Mesenchymal stem cell (in vitro differentiated cells and primary cell): Measurements from ENCODE around the gene REXO5.
A peak's percentile ranks its signal among the peaks of the same experiment; 100 is the strongest.
"Not testable (repeated sequence)": the region's sequence is repeated elsewhere in the genome, so short reads cannot be mapped to it uniquely, and the experiment has no call there.

Experiments used
- DNase-seq: peaks from one replicate; pipeline ENCODE4 v3.0.0-alpha.2; 2013
- H2AFZ ChIP-seq: one replicate; pipeline ENCODE4 v1.6.1; 2013; ENCODE audit warnings: low read depth, mild to moderate bottlenecking, control low read depth, inconsistent platforms, low read length, moderate library complexity
- H2AK5ac ChIP-seq: 2 replicates; pipeline ENCODE4 v1.6.1; 2013; ENCODE audit warnings: low read length, moderate library complexity, mild to moderate bottlenecking, inconsistent platforms; ENCODE audit not compliant: severe bottlenecking
- H2BK120ac ChIP-seq: one replicate; pipeline ENCODE4 v1.6.1; 2013; ENCODE audit warnings: low read depth, mild to moderate bottlenecking, inconsistent platforms, low read length, moderate library complexity
- H2BK12ac ChIP-seq, 2 experiments: one replicate each; pipeline ENCODE4 v1.6.1; 2013; ENCODE audit warnings: inconsistent platforms in 2 of 2, low read length in 2 of 2, mild to moderate bottlenecking in 2 of 2, moderate library complexity in 2 of 2, control low read depth in 1 of 2
- H2BK15ac ChIP-seq: one replicate; pipeline ENCODE4 v1.6.1; 2013; ENCODE audit warnings: mild to moderate bottlenecking, low read depth, inconsistent platforms; ENCODE audit not compliant: poor library complexity, severe bottlenecking
- H2BK5ac ChIP-seq: 2 replicates; pipeline ENCODE4 v1.6.1; 2013; ENCODE audit warnings: low read depth, mild to moderate bottlenecking, low read length, control low read depth, inconsistent platforms; ENCODE audit not compliant: poor library complexity, severe bottlenecking
- H3K14ac ChIP-seq, 2 experiments: one replicate each; pipeline ENCODE4 v1.6.1; 2013; ENCODE audit warnings: inconsistent platforms in 2 of 2, low read length in 2 of 2, control low read depth in 1 of 2, mild to moderate bottlenecking in 1 of 2, moderate library complexity in 1 of 2
- H3K18ac ChIP-seq, 2 experiments: one replicate each; pipeline ENCODE4 v1.6.1; 2013; ENCODE audit warnings: inconsistent platforms in 2 of 2, low read length in 2 of 2, control low read depth in 1 of 2, low read depth in 1 of 2, mild to moderate bottlenecking in 1 of 2
- H3K23ac ChIP-seq, 2 experiments: one replicate each; pipeline ENCODE4 v1.6.1; 2013; ENCODE audit warnings: inconsistent platforms in 2 of 2, low read length in 2 of 2, mild to moderate bottlenecking in 2 of 2, moderate library complexity in 2 of 2, control low read depth in 1 of 2
- H3K27ac ChIP-seq: 2 replicates; pipeline ENCODE4 v1.5.1; 2013; ENCODE audit warnings: mild to moderate bottlenecking, moderate library complexity, low read length, control low read depth, inconsistent platforms; ENCODE audit not compliant: poor library complexity, severe bottlenecking
- H3K27me3 ChIP-seq, 2 experiments: 2 replicates each; pipeline versions ENCODE4 v1.6.1 to v1.7.0; 2013; ENCODE audit warnings: low read length in 2 of 2, mild to moderate bottlenecking in 2 of 2, moderate library complexity in 2 of 2, control low read depth in 1 of 2, inconsistent platforms in 1 of 2; ENCODE audit not compliant: control insufficient read depth in 1 of 2, insufficient read depth in 1 of 2
- H3K36me3 ChIP-seq, 2 experiments: 2 replicates each; pipeline versions ENCODE4 v1.6.1 to v1.7.0; 2013; ENCODE audit warnings: low read length in 2 of 2, control low read depth in 1 of 2, inconsistent platforms in 1 of 2, low read depth in 1 of 2, mild to moderate bottlenecking in 1 of 2; ENCODE audit not compliant: insufficient read depth in 2 of 2, control insufficient read depth in 1 of 2
- H3K4ac ChIP-seq, 2 experiments: one replicate each; pipeline ENCODE4 v1.6.1; 2013; ENCODE audit warnings: inconsistent platforms in 2 of 2, low read length in 2 of 2, mild to moderate bottlenecking in 2 of 2, moderate library complexity in 2 of 2, control low read depth in 1 of 2, low read depth in 1 of 2
- H3K4me1 ChIP-seq: 2 replicates; pipeline ENCODE4 v1.6.1; 2013; ENCODE audit warnings: low read depth, low read length, control low read depth; ENCODE audit not compliant: control insufficient read depth, insufficient read depth
- H3K4me2 ChIP-seq: 2 replicates; pipeline ENCODE4 v1.6.1; 2013; ENCODE audit warnings: low read length, mild to moderate bottlenecking, inconsistent platforms; ENCODE audit not compliant: poor library complexity, severe bottlenecking
- H3K4me3 ChIP-seq, 2 experiments: 2 replicates each; pipeline versions ENCODE4 v1.5.1 to v1.7.0; 2013; ENCODE audit warnings: low read length in 2 of 2, mild to moderate bottlenecking in 2 of 2, control low read depth in 1 of 2, low read depth in 1 of 2; ENCODE audit not compliant: insufficient read depth in 1 of 2
- H3K79me1 ChIP-seq: replicated peaks from 2 replicates; pipeline ENCODE4 v1.6.1; 2013; ENCODE audit warnings: mild to moderate bottlenecking, control low read depth, low read length, inconsistent platforms; ENCODE audit not compliant: poor library complexity, severe bottlenecking
- H3K9ac ChIP-seq: 2 replicates; pipeline ENCODE4 v1.7.0; 2013; ENCODE audit warnings: mild to moderate bottlenecking, low read length, moderate library complexity
- H3K9me3 ChIP-seq: 2 replicates; pipeline ENCODE4 v1.7.0; 2013; ENCODE audit warnings: mild to moderate bottlenecking, low read length; ENCODE audit not compliant: control insufficient read depth
- H4K8ac ChIP-seq: one replicate; pipeline ENCODE4 v1.6.1; 2013; ENCODE audit warnings: inconsistent platforms, mild to moderate bottlenecking, low read length, moderate library complexity
- H4K91ac ChIP-seq: one replicate; pipeline ENCODE4 v1.6.1; 2013; ENCODE audit warnings: mild to moderate bottlenecking, low read length, inconsistent platforms
- WGBS: methylation state at CpG from one replicate; pipeline ENCODE4 v1.1.7; 2013; ENCODE audit warnings: mixed read lengths; 5-methylcytosine and 5-hydroxymethylcytosine counted together

REXO5 gene

DNA sequence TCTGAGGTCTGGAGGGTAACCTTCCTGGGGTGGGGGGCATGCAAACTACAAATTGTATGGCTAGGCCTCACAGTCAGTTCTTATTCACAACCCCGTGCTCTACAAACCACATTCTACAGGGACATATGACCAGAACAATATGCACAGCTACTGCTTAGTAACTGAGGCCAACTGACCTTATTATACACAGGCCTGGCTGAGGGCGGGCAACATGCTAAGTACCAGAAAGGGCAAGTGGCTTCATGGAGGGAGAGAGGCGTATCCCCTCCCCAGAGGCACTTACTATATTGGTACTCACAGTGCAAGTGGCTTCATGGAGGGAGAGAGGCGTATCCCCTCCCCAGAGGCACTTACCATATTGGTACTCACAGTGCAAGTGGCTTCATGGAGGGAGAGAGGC lies 54.7 kb downstream of the REXO5 start:
- H3K4me2 ChIP-seq, H4K8ac ChIP-seq, H3K9ac ChIP-seq, H3K4me3 ChIP-seq, DNase-seq, H3K4me1 ChIP-seq, H3K14ac ChIP-seq, H2BK12ac ChIP-seq, H3K27me3 ChIP-seq, H3K23ac ChIP-seq, H2BK15ac ChIP-seq, H3K4ac ChIP-seq, H3K27ac ChIP-seq, H4K91ac ChIP-seq, H2BK5ac ChIP-seq, H2AK5ac ChIP-seq, H2BK120ac ChIP-seq, H3K18ac ChIP-seq, H2AFZ ChIP-seq, H3K9me3 ChIP-seq: not testable (repeated sequence)
- WGBS: 100% methylated on average over 2 of the region's 4 CpGs
- Histone ChIP-seq H3K36me3 (peaks cover 26 to 62% of the 10 kb centered on the region in 2 experiments), H3K79me1 (peaks cover 32% of the 10 kb centered on the region)

- no peak overlapping the region for H2BK15ac ChIP-seq
- H3K4me3 ChIP-seq: no peak overlapping the region
- 98% methylated on average over 21 of the region's 21 CpGs for WGBS
- no peaks in the 10 kb centered on the region for H3K27me3 ChIP-seq
- H3K9ac ChIP-seq: no peak overlapping the region
- no peaks in the 10 kb centered on the region for H3K9me3 ChIP-seq
- H3K4me1 ChIP-seq: peaks cover 15% of the 10 kb centered on the region
- no peak overlapping the region for H3K18ac ChIP-seq
- no peak overlapping the region for H3K4ac ChIP-seq
- H3K14ac ChIP-seq: no peak overlapping the region
- H3K36me3 ChIP-seq: peaks cover 30 to 49% of the 10 kb centered on the region in 2 experiments
- H2BK120ac ChIP-seq: no peak overlapping the region
- H2BK5ac ChIP-seq: no peak overlapping the region
- H3K23ac ChIP-seq: peak overlapping the region in 1 of 2 experiments; percentile 23
- no peak overlapping the region for H2AFZ ChIP-seq
- H3K79me1 ChIP-seq: peaks cover 31% of the 10 kb centered on the region
- no peak overlapping the region for H2BK12ac ChIP-seq
- H3K4me2 ChIP-seq: no peak overlapping the region
- no peak overlapping the region for H4K8ac ChIP-seq
- H2AK5ac ChIP-seq: peak overlapping the region; percentile 26
- H3K27ac ChIP-seq: no peak overlapping the region
- no peak for DNase-seq
- H4K91ac ChIP-seq: no peak overlapping the region
Observed at GRCh38 chr16:20862162-20862960, 56.0 kb downstream of the REXO5 start.

DNA sequence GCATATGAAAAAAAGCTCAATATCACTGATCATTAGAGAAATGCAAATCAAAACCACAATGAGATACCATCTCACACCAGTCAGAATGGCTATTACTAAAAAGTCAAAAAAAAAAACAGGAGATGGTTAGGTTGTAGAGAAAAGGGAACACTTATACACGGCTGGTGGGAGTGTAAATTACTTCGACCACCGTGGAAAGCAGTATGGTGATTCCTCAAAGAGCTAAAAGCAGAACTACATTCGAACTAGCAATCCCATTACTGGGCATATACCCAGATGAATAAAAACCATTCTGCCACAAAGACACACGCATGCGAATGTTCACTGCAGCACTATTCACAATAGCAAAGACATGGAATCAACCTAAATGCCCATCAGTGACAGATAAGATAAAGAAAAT lies 58.0 kb downstream of the REXO5 start:
- H3K14ac ChIP-seq, H2BK15ac ChIP-seq, H2AFZ ChIP-seq, H2AK5ac ChIP-seq, H4K91ac ChIP-seq, H4K8ac ChIP-seq, H3K4me3 ChIP-seq, H3K23ac ChIP-seq, H3K27ac ChIP-seq, H2BK120ac ChIP-seq, H3K4me2 ChIP-seq, DNase-seq, H3K18ac ChIP-seq, H3K4ac ChIP-seq, H3K27me3 ChIP-seq, H3K9me3 ChIP-seq: not testable (repeated sequence)
- peak overlapping the region; percentile 97 for H3K9ac ChIP-seq
- H2BK5ac ChIP-seq: peak overlapping the region; percentile 10
- peaks cover 21% of the 10 kb centered on the region for H3K4me1 ChIP-seq
- WGBS: 98% methylated on average over 6 of the region's 6 CpGs
- peak overlapping the region in 1 of 2 experiments; percentile 28 for H2BK12ac ChIP-seq
- H3K36me3 ChIP-seq: peaks cover 30 to 38% of the 10 kb centered on the region in 2 experiments
- peaks cover 33% of the 10 kb centered on the region for H3K79me1 ChIP-seq

- H3K18ac ChIP-seq: peak overlapping the region; percentile 57 to 58
- peak overlapping the region; percentile 87 for H2AK5ac ChIP-seq
- peak overlapping the region; percentile 97 for H3K9ac ChIP-seq
- H3K27me3 ChIP-seq: no peaks in the 10 kb centered on the region
- peaks cover 31% of the 10 kb centered on the region for H3K79me1 ChIP-seq
- H3K4ac ChIP-seq: peak overlapping the region; percentile 70 to 93
- H4K91ac ChIP-seq: no peak overlapping the region
- peak; percentile 52 for DNase-seq
- peak overlapping the region; percentile 58 for H2BK120ac ChIP-seq
- H3K23ac ChIP-seq: no peak overlapping the region
- H3K4me1 ChIP-seq: peaks cover 21% of the 10 kb centered on the region
- peak overlapping the region; percentile 78 for H2BK15ac ChIP-seq
- H2BK12ac ChIP-seq: no peak overlapping the region
- no peak overlapping the region for H3K4me2 ChIP-seq
- H3K9me3 ChIP-seq: no peaks in the 10 kb centered on the region
- no peak overlapping the region for H4K8ac ChIP-seq
- H3K14ac ChIP-seq: no peak overlapping the region
- WGBS: 62% methylated on average over 5 of the region's 6 CpGs
- peak overlapping the region; percentile 92 for H3K27ac ChIP-seq
- peaks cover 24 to 26% of the 10 kb centered on the region in 2 experiments for H3K36me3 ChIP-seq
- no peak overlapping the region for H2AFZ ChIP-seq
- H2BK5ac ChIP-seq: peak overlapping the region; percentile 85
- H3K4me3 ChIP-seq: no peak overlapping the region
Observed at GRCh38 chr16:20865420-20866131, 59.2 kb downstream of the REXO5 start.
